MM.1S (cell line): Measurements from ENCODE around the gene GPRIN3.
"Not testable (repeated sequence)": the region's sequence is repeated elsewhere in the genome, so short reads cannot be mapped to it uniquely, and the experiment has no call there.

ENCODE experiments used
- DNase-seq: peaks from one replicate; pipeline ENCODE4 v3.0.0-alpha.2; 2015
- H2AFZ ChIP-seq: fragments of 300-600 bp; sonication (generic); 2 replicates; pipeline ENCODE4 v1.6.0; 2016; ENCODE audit warnings: antibody characterized with exemption, low read length
- H3F3A ChIP-seq: fragments of 300-600 bp; sonication (generic); 2 replicates; pipeline ENCODE4 v1.6.1; 2016; ENCODE audit warnings: mild to moderate bottlenecking, antibody characterized with exemption, low read length, moderate library complexity, mixed read lengths; ENCODE audit not compliant: insufficient read depth
- H3K27ac ChIP-seq: fragments of 300-600 bp; sonication (generic); 2 replicates; pipeline ENCODE4 v1.5.1; 2016; ENCODE audit warnings: mild to moderate bottlenecking, low read length
- H3K27me3 ChIP-seq: fragments of 300-600 bp; sonication (generic); replicated peaks from 2 replicates; pipeline ENCODE4 v1.6.0; 2016; ENCODE audit warnings: low read length; ENCODE audit not compliant: insufficient read depth
- H3K36me3 ChIP-seq: fragments of 300-600 bp; sonication (generic); replicated peaks from 2 replicates; pipeline ENCODE4 v1.6.1; 2016; ENCODE audit warnings: mild to moderate bottlenecking, low read length, mixed read lengths; ENCODE audit not compliant: insufficient read depth
- H3K4me1 ChIP-seq: fragments of 300-600 bp; sonication (generic); 2 replicates; pipeline ENCODE4 v1.6.1; 2016; ENCODE audit warnings: low read length, mixed read lengths
- H3K4me2 ChIP-seq: fragments of 300-600 bp; sonication (generic); 2 replicates; pipeline ENCODE4 v1.6.0; 2016; ENCODE audit warnings: low read depth, low read length
- H3K4me3 ChIP-seq: fragments of 300-600 bp; sonication (generic); 2 replicates; pipeline ENCODE4 v1.5.1; 2016; ENCODE audit warnings: low read length, mixed read lengths
- H3K79me2 ChIP-seq: fragments of 300-600 bp; sonication (generic); 2 replicates; pipeline ENCODE4 v1.6.1; 2016; ENCODE audit warnings: mixed run types, low read length, mixed read lengths
- H3K9ac ChIP-seq: fragments of 300-600 bp; sonication (generic); 2 replicates; pipeline ENCODE4 v1.6.1; 2016; ENCODE audit warnings: low read length, mixed read lengths
- H3K9me2 ChIP-seq: fragments of 300-600 bp; sonication (generic); replicated peaks from 2 replicates; pipeline ENCODE4 v1.6.1; 2016; ENCODE audit warnings: mild to moderate bottlenecking, low read length, mixed read lengths; ENCODE audit not compliant: insufficient read depth
- H3K9me3 ChIP-seq: fragments of 300-600 bp; sonication (generic); replicated peaks from 2 replicates; pipeline ENCODE4 v1.6.1; 2016; ENCODE audit warnings: mild to moderate bottlenecking, low read length, mixed read lengths; ENCODE audit not compliant: insufficient read depth
- H4K20me1 ChIP-seq: fragments of 300-600 bp; sonication (generic); 2 replicates; pipeline ENCODE4 v1.6.1; 2016; ENCODE audit warnings: mild to moderate bottlenecking, low read length, moderate library complexity, mixed read lengths; ENCODE audit not compliant: insufficient read depth
- CTCF ChIP-seq: fragments of 300-600 bp; sonication (generic); IDR thresholded peaks from 2 replicates; pipeline ENCODE4 v1.5.1; 2016; ENCODE audit warnings: antibody characterized with exemption, low read length, mixed read lengths
- EZH2 ChIP-seq: fragments of 300-600 bp; sonication (generic); optimal IDR thresholded peaks from 2 replicates; pipeline ENCODE3; 2017; ENCODE audit warnings: low read depth, mild to moderate bottlenecking, antibody characterized with exemption, low read length, mixed read lengths
- EZH2phosphoT487 ChIP-seq: fragments of 300-600 bp; sonication (generic); IDR thresholded peaks from 2 replicates; pipeline ENCODE4 v1.6.1; 2018; ENCODE audit warnings: antibody characterized with exemption, low read length

GPRIN3 gene

GRCh38 chr4:89312066-89312465, 4.5 kb upstream of the GPRIN3 start:
- no peak overlapping the region for H3K9ac ChIP-seq
- H3K9me2 ChIP-seq = no peaks in the 10 kb centered on the region
- no peaks in the 10 kb centered on the region for H4K20me1 ChIP-seq
- H3K4me2 ChIP-seq = no peak overlapping the region
- no peaks in the 10 kb centered on the region for H3K9me3 ChIP-seq
- no peaks in the 10 kb centered on the region for H3K36me3 ChIP-seq
- no peak overlapping the region for H2AFZ ChIP-seq
- H3K27me3 ChIP-seq = no peaks in the 10 kb centered on the region
- H3K4me1 ChIP-seq = peaks cover 39% of the 10 kb centered on the region
- TF ChIP-seq CTCF = no peak
- no peak for TF ChIP-seq EZH2
- TF ChIP-seq EZH2phosphoT487 = no peak
- H3F3A ChIP-seq = peaks cover 19% of the 10 kb centered on the region
- peaks cover 69% of the 10 kb centered on the region for H3K79me2 ChIP-seq
- no peak overlapping the region for H3K27ac ChIP-seq
- no peak overlapping the region for H3K4me3 ChIP-seq
- DNase-seq = no peak

GRCh38 chr4:89311433-89311832, 3.8 kb upstream of the GPRIN3 start:
- H3F3A ChIP-seq = peaks cover 15% of the 10 kb centered on the region
- no peak for TF ChIP-seq EZH2
- no peak for TF ChIP-seq EZH2phosphoT487
- TF ChIP-seq CTCF = no peak

GRCh38 chr4:89309154-89309553, 1.6 kb upstream of the GPRIN3 start:
- H3K9me2 ChIP-seq, H3K4me3 ChIP-seq, H3K9me3 ChIP-seq, H3K36me3 ChIP-seq, H3K4me2 ChIP-seq, H3K27ac ChIP-seq, H3K9ac ChIP-seq, DNase-seq, H3K27me3 ChIP-seq, H2AFZ ChIP-seq, H4K20me1 ChIP-seq: not testable (repeated sequence)
- peaks cover 14% of the 10 kb centered on the region for H3K4me1 ChIP-seq
- H3F3A ChIP-seq = peaks cover 21% of the 10 kb centered on the region
- H3K79me2 ChIP-seq = peaks cover 77% of the 10 kb centered on the region

More at GRCh38 chr4:89311433-89311832, 3.8 kb upstream of the GPRIN3 start:
- H3K9ac ChIP-seq = no peak overlapping the region
- no peak overlapping the region for H2AFZ ChIP-seq
- no peaks in the 10 kb centered on the region for H4K20me1 ChIP-seq
- H3K79me2 ChIP-seq = peaks cover 75% of the 10 kb centered on the region
- H3K4me2 ChIP-seq = no peak overlapping the region
- H3K27ac ChIP-seq = no peak overlapping the region
- no peaks in the 10 kb centered on the region for H3K9me3 ChIP-seq
- no peak for DNase-seq
- H3K4me3 ChIP-seq = no peak overlapping the region
- no peaks in the 10 kb centered on the region for H3K9me2 ChIP-seq
- H3K36me3 ChIP-seq = no peaks in the 10 kb centered on the region
- H3K4me1 ChIP-seq = peaks cover 35% of the 10 kb centered on the region
- no peaks in the 10 kb centered on the region for H3K27me3 ChIP-seq

GRCh38 chr4:89308161-89308500, 531 bp upstream of the GPRIN3 start:
- Histone ChIP-seq H3K9me3 (no peaks in the 10 kb centered on the region), H3F3A (peaks cover 27% of the 10 kb centered on the region), H3K4me2 (peak overlapping the region; percentile 95), H3K9me2 (no peaks in the 10 kb centered on the region), H2AFZ (peak overlapping the region; percentile 6; the same call in 1 of the 2 replicates), H3K9ac (peak overlapping the region; percentile 96), H3K27ac (peak overlapping the region; percentile 100; the same call in 1 of the 2 replicates), H3K4me1 (peaks cover 10% of the 10 kb centered on the region), H3K36me3 (peaks cover 10% of the 10 kb centered on the region; the same call in 1 of the 2 replicates), H3K4me3 (peak overlapping the region; percentile 77), H3K27me3 (no peaks in the 10 kb centered on the region), H3K79me2 (peaks cover 79% of the 10 kb centered on the region), H4K20me1 (no peaks in the 10 kb centered on the region)
- TF ChIP-seq EZH2phosphoT487 (no peak), EZH2 (no peak)
- peak; percentile 61 for DNase-seq
